NCI-H2081 (cell line): ENCODE measurements around the gene TTC28.
"Not testable (repeated sequence)": the region's sequence is repeated elsewhere in the genome, so short reads cannot be mapped to it uniquely, and the experiment has no call there.

Experiments
- DNase-seq, 2 experiments: peaks; one replicate each; lab custom pipeline; 2025; lab: John Stamatoyannopoulos, UW

The TTC28 gene

DNA sequence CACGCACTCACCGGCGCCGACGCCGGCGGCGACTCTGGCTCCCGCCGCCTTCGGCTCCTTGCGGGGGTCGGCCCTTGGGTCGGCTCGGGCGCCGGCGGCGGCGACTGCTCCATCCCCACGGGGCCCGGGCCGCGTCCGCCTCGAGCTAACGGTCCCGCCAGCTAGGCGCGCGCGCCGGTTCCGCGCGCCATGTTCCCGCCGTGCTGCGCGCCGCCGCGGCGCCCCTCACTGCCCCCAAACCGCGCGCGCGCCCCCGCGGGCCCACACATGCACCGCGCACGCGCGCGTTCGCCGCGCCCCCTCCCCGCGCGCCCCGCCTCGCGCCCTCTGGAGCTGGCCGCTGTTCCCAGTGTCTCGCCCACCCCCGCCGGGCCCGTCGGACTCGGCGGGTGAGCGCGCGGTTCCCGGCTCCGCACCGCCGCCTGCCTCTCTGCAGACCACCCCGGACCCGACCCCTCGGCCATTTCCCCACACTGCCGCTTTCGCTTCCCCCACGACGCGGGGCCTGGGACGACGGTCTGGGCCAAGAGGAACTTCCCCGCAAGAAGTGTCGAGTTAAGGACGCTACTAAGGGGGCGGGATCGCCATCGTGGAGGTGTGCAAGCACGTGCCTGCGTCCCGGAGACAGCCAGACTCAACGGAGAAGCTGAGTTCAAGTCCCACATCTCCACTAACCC is at the start of gene TTC28:
Gene TTC28, minus strand, starts transcription at position 230 of the 677 bp plus-strand sequence. Its CDS starts 117 bp downstream, at position 113.
- peak; percentile 65 to 75 for DNase-seq

DNA sequence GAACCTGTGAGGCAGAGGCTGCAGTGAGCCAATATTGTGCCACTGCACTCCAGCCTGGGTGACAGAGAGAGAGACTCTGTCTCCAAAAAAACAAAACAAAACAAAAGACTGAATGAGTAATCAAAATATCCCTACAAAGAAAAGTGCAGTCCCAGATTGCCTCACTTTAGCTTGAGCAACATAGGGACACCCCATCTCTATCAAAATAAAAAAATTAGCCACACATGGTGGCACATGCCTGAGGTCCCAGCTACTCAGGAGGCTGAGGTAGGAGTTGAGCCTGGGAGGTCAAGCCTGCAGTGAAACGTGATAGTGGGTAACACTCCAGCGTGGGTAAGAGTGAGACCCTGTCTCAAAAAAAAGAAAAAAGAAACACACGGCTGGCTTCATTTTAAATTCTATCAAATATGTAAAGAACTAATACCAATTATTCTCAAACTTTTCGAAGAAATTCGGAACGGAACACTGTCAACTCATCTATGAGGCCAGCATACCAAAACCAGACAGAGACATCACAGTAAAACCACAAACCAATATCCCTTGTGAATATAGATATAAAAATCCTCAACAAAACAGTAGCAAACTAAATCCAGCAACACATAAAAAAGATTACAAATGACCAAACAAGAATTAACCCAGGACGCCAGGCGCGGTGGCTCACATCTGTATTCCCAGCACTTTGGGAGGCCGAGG is 49.1 kb upstream of the TTC28 start:
- DNase-seq = no peak

DNA sequence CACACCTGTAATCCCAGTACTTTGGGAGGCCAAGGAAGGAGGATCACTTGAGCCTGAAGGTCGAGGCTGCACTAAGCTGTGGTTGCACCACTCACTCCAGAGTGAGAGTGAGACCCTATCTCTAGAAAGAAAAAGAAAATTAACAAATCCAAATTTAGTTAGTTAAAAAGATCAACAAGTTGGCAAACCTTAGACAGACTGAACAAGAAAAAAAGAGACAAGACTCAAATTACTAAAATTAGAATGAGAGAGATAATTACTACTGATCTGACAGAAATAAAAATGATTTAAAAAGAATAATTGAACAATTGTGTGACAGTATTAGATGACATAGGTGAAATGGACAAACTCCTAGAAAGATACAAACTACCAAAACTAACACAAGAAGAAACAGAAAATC is 48.4 kb upstream of the TTC28 start:
- DNase-seq = no peak

DNA sequence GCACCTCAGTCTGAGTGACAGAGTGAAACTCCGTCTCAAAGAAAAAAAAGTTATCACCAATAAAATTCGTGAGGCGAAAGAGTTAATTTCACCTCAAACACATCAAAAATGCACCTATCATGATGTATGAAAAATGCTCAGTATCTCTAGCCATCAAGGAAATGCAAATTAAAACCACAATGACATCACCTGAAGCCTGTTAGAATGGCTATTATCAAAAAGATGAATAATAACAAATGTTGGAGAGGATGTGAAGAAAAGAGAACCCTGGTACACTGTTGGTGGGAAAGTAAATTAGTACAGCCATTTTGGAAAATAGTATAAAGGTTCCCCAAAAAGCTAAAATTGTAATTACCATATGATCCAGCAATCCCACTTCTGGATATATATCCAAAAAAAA is 38.4 kb upstream of the TTC28 start:
- no peak for DNase-seq

DNA sequence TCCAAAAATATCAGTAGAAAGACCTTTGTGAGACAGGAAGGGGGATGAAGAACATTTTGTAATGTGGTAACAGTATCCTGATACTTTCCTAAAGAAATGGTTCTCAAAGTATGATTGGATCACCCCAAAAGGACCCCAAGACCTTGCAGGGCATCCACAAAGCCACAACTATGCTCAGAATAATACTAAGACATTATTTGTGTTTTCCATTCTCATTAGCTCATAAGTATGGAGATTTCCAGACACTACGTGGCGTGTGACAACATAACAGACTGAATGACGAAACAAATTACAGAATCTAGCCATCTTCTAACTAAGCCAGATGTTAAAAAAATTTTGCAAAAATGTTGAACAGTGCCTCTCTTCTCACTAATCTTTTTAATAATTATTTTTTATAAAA is 37.0 kb upstream of the TTC28 start:
- DNase-seq = no peak

DNA sequence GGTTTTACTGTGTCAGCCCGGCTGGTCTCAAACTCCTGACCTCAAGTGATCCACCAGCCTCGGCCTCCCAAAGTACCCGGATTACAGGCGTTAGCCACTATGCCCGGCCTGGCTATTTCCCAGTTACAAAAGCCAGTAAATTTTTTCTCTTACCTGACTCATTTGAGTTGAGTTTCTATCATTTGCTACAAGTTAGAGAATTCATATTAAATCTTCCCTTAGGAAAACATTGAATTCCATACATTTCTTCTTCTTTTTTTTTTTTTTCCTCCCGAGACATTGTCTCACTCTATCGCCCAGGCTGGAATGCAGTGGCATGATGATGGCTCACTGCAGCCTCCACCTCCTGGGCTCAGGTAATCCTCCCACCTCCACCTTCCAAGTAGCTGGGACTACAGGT is 36.0 kb upstream of the TTC28 start:
- DNase-seq = no peak

DNA sequence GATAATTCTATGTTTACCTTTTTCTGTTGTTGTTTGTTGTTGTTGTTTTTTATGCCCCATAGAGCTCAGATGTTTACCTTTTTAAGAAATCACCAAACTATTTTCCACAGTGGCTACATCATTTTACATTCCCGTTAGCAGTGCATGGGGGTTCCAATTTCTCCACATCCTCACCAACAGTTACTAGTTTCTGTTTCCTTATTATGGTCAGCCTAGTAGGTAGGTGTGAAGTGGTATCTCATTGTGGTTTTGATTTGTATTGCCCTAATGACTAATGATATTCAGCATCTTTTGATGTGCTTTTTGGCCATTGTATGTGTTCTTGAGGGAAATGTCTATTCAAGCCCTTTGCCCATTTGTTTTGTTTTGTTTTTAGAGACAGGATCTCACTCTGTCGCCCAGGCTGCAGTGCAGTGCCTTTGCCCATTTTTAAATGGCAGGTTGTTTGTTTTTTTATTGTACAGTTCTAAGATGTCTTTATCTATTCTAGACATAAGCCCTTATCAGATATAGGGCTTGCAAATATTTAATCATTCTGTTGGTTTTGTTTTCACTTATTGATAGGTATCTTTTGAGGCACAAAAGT is 34.5 kb upstream of the TTC28 start:
- no peak for DNase-seq

DNA sequence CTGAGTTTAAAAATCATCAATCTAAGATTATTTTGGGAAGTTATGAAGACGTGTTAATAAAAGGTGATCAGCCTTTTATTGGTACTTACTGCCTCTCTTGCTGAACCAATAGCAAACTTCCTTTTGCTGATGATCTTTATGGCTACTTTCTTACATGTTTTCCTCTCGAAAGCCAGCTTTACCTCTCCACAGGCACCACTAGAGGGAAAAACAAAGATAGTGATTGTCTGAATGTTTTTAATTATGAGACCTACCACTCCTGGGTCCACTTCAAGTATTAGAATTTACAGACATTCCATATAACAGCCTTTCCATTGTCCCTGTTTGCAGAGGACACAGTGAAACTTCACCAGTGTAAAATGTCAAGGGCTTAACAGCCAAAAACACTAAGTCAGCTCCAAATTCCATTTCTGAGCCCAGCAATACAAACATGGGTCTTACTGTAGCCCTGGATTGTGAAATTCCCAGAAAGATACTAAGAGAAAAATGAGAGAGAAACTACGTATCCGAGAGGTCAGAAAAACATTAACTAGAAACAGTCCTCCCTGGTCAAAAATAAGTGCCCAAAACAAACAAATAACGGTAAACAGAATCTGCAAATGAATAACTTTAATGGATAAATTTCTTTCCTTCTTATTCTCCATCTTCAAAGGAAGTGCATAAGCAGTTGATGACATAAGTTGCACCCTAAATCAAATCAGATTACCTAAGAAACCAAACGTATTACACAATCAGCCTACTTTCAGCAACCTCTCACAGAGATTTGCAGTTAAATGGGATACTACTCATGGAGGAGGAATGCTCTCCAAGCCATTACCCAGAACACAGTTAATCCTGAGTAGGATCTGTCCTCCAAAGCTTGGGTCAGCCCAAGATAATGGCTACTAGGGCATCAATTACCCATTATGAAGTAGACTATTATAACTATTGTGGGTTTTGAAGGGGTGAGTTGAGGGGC is 32.5 kb upstream of the TTC28 start:
- DNase-seq = no peak

DNA sequence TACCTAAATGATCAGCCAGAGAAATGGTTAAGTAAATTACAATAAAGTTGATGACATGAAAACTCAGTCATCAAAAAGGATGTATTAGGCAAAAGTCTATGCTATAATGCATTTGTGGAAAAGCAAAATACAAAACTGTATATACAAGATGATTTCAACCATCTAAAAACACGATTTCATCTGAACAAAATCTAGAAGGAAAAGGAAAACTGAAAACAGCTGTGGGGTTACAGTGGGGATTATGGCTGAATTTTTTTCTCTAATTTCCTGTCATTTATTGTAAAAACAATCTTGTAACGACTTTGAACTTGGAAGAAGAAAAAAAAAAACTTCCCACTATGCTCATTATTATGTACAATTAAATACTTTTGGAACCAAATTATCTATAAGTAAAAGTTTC is 31.7 kb upstream of the TTC28 start:
- DNase-seq = no peak

DNA sequence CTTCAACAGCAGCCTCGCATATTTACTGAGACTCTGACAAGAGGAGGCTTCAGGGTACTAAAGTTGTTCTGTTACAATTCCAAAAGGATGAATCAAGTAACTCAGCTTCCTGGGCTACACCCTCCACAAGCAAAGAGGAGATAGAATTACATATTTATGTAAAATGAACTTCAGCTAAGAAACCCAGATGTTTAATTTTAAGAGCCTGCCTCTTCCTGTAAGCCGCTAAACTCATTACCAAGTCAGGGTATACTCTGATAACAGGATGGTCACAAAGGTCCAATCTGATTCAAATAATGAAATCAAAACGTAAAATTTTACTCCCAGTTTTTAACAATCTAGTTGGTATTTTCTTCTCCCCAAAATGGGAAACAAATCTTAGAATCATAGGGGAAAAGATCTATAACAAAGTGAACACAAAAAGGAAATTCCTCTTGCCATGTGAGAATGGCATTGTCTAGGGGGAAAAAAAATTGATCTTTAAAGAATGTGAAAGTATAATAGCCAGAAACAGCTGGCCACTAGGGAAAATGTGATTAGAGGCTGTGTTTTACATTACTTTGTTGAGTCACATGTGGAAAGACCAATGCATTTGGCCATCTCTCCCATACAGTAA is 31.0 kb upstream of the TTC28 start:
- no peak for DNase-seq

DNA sequence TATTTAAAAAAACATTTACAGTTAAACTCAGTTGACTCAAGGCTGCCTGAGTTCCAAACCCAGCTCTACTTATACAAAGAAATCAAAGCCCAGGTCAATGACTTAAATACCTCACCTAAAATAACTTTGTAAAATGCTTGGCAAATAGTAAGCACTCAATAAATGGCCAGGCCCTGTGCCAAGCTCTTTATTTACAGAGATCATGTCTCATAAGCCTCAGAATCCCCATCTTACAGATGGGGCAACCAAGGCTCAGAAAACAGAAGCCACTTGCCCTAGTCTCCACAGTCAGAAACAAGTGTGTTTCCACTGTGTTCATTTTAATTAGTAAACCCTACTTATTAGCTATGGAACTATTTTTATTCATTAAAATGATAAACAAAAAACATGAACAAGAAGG is 30.5 kb upstream of the TTC28 start:
- no peak for DNase-seq

DNA sequence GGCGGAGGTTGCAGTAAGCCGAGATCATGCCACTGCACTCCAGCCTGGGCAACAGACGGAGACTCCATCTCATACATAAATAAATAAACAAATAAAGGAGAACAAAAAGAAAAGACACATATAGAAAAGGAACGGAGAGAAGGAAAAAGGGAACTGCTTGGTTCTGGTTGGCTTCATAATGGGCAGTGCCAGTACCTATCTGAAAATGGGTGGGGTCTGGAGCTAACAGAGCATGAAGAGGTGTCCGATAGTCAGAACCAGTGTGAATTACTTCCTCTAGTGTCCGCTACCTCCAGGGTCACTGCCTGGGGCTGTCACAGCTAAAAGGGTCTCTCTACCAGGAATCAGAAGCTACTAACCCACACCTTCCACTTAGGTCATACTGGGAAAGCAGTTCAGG is 27.2 kb upstream of the TTC28 start:
- no peak for DNase-seq

DNA sequence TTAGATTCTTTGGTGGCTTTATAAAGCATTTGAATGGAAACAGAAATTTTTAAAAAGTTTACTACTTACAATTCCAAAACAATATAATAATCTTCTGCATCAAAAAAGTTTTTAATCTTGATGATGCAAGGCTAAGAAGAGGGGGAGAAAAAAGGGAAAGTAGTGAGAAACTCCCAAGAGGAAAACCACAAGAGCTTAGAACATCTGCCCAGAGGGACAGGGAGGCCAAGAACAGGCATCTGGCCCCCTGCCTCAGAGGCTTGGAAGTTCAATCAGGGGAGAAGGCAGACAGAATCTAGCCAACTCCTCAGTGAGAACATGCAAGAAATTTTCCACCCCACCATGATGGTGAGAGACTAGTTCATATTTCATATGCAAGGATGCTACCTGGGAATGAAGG is 23.8 kb upstream of the TTC28 start:
- no peak for DNase-seq

DNA sequence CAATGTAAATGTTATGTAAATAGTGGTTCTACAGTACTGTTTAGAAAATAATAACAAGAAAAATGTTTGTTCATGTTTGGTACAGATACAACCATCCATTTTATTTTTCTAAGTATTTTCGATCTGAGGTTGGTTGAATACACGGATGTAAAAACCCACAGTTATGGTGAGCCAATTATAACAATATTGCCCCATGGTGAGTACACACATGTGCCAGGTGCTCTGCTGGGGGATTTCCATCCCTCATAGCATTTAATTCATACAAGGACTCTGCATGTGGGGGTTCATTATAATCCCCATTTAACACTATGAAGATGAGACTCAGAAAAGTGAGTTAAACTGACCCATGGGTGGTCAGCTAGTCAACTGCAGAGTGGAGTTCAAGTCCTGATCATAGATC is 23.3 kb upstream of the TTC28 start:
- DNase-seq = no peak

DNA sequence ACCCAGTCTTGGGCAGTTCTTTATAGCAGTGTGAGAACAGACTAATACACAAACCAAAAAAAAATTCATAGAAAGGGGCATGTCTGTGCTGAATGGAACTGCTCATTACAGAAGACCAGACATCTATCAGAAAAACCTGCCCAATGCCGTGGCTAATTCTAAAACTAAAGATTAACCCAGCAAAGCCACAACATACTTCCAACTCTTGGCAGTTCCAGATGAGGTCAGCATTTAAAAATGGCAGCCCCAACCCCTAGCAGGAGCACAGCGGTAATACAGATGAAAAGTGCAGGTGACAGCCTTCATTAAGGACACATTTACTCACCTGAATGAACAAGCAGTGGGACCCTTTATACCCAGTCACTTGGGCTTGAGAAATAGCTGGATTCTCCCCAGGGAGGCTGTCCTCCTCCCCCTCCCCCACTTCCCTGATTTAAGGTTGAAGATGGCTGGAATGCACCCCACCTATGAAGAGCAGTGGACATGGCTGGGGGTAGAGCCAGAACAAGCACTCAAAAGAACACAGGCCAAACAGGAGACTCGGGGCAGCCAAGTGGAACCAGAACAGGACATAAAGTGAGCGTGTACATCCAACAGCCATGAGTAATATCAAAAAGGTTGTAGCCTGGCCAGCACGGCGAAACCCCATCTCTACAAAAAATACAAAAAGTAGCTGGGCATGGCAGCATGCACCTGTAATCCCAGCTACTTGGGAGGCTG is 13.6 kb upstream of the TTC28 start:
- not testable (repeated sequence) for DNase-seq

DNA sequence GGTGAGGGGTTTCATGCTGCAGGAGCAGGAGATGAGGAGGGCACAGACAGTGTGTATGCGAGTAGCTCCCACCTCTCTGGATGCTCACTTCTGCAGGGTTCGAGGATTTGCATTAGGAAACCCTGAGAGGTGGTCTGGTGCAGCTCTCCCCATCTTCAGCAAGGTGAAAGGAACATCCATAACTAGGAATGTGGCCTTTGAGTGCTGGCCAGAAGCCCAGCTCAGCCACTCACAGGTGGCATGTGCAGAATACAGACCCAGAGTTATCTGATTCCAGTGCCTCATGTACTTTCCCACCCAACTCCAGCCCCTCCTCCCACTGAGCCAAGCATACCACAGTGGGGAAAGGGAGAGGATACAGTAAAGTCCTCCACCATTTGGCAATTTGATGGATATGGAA is 10.2 kb upstream of the TTC28 start:
- DNase-seq = not testable (repeated sequence)

DNA sequence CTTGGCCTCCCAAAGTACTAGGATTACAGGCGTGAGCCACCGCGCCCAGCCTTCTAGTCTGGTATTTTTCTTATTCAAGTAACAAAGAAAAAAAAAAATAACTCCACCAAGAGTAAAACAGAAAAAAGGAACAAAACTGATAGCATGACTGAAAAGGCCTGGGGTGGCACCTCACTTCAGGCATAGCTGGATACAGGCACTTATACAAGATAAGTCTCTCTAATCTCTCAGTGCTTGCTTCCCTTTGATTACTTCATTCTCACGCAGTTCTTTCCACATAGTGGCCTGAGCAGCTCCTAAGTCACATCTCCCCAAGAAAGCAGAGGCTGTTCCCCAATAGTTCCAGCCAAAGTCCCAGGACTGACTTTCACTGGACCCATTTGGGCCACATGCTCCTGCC is 3.3 kb upstream of the TTC28 start:
- not testable (repeated sequence) for DNase-seq

DNA sequence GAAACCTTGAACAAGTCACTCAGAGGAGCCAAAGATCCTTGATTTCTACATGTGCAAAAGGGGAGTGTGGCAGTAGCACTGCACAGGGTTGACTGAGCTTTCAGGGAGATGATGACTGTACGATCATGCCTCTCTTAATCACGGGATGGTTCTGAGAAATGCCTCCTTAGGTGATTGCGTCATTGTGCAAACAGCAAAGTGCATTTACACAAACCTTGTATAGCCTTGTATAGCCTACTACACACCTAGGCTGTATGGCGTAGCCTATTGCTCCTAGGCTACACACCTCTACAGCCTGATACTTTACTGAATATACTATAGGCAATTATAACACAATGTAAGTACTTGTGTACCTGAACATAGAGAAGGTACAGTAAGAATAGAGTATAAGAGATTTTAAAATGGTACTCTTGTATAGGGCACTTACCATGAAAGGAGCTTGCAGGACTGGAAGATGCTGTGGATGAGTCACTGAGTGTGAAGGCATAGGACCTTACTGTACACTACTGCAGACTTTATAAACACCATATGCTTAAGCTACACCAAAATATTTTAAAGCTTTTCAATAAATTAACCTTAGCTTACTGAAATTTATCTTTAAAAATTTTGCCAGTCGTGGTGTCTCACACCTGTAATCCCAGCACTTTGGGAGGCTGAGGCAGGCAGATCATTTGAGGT is 1.3 kb upstream of the TTC28 start:
- not testable (repeated sequence) for DNase-seq

DNA sequence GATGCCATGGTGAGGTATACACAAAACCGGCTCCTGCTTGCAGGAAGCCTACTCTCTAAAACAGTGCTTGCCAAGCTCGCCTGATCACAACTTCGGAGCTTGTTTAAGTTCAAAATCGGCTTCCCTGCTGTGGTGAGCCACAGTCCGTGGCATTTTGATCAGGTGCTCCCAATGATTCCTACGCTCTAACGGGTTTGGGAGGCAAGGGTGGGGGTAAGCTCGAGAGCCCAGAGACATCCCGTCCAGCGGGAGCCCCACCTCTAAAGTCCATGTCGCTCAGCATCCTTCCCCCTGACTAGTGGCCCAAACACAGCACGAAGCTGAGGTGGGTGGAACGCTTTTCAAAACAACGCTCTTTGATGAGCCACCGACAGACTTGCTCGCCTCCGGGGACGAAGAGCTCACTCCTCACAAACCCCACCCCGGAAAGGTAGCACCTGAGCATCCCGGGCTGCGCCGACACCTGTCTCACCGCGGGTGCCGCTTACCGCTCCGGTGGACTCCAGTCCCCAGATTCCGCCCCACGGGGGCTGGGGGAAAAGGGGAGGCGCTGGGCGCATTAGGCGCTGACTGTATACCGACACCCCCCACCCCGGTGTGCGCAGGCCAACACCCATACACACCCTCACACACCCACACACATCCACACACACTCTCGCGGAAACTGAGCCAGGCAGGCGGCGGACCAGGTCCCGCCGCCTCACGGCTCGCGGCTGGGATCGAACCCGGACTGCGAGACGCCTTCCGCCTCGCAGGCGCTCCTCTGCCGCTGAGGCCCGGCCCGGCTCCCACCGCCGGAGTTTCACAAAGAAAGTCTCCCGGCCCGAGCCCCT is 646 bp downstream of the TTC28 start:
- DNase-seq = peak; percentile 29 to 33

DNA sequence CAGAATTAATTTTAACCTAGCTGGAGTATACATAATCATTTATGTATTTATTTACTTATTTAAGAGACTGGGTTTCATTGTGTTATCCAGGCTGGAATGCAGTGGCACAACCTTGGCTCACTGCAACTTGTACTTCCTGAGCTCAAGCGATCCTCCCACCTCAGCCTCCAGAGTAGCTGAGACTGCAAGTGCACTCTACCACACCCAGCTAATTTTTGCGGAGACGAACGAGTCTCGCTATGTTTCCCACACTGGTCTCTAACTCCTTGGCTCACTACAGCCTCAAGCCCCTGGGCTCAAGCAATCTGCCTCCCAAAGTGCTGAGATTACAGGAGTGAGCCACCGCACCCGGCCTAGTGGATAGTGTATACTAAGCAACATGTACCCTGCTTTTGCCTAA is 1.5 kb downstream of the TTC28 start:
- not testable (repeated sequence) for DNase-seq
